Measurements from ENCODE around the gene ANTXR1.

ANTXR1 gene

DNA sequence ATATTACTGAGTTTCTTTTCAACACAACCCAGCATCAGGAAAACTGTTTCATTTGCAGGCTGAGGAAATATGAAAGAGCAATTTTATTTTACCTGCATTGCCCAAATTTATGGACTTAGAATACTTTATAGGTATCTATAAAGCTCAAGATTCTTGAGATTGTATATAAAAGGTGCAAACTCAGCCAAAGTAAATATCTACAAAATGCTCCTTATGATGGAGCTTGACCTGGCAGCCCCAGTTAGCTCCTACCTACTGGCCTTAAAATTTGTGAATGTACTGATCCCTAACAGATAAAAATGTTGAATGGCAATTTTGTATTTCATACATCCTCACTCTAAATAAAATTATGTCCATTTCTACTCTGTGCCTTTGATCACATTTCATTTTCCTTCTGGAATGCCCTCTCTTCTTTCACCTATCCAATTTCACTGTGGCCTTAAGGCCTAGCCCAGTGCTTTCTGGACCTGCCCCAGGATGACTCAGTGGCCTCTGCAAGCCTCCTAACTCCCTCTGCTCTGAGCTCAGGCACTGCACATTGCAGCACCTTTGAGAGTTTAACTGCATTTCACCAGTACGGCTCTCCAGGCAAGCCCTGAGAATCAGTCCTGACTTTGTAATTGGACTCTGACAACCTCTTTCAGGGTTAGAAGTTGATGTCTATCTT lies 125.9 kb downstream of the ANTXR1 start:
- no peak for DNase-seq

DNA sequence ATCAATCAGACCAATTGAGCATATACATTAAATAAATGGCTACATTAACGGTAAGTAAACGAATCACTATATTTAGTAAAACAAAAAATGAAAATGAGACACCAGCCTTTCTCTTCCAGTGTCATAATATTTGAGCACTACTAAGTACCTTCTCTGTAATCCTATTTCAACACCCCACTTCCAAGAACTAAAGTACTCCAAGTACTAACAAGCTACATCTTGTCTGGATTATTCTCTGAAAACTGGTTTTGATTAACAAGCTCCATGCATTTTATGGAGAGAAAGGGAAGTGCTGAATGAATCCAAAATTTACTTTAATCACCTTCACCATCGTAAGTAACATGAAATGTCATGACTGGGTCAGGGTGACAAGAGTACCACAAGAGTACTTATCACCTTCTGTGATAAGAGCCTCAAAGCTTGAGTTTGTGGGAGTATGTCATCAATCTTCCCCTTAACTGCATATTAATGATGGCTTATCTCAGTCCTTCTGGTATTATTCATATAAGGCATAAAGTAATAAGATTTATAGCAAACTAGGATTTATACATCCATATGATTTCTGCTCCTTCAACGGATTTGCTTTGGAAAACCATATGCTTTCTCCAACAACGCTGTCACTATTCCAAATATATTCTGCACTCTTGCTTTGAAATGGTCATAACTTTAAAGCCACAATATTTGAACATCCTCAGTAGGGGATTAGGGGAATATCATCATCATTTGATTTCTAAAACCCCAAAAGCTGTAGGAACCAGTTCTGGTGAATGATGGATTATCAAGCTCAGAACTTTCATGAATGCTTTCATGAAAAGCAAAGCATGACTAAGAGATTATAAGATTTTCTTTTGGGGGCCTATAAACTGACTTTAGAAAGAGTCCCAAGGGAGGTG lies 127.0 kb downstream of the ANTXR1 start:
- no peak for DNase-seq

DNA sequence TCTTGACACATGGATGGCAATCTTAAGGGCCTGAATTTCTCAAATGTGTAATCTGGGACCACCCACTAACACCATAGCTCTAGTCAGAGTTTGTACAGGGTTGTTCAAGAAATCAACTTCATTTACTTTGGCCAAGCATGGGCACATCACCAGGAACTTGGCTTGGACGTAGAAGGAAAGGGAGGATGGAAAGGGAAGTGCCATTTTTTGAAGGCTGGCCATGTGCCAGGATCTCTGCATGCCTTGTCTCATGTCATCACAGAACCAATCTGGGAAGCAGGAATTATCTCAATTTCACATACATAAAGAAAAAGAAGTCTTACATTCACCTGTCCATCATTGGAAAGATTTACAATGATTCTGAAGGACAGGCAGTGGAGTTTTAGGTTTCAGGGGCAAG lies 128.1 kb downstream of the ANTXR1 start:
- DNase-seq = no peak

DNA sequence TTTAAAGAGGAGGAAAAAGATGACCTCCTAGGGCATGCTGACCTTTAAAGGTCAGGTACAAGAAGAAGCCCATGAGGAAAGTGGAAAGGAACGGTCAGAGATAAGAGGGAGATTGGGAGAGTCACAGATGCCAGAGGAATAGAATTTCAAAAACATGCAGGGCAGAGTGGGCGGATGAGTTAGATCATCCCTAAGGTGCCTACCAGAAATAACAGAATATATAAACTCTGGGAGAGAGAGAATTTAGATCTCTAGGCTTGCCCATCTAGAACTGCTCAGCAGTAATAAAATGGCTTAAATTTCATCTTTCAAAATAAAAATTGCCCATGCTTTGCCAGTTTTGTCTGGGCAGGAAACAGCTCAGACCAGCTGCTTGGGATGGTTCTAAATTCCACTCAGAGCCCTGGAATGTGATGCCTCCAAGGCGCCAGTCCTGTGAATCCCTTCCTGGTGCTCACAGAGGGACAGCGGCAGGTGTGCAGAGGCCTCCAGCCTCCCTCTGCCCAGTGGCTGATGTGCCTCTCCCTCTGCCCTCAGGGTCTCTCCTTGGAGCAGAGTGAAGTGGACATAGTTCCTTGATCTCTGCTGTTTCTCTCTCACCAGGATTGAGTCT lies 130.9 kb downstream of the ANTXR1 start:
- DNase-seq = no peak

DNA sequence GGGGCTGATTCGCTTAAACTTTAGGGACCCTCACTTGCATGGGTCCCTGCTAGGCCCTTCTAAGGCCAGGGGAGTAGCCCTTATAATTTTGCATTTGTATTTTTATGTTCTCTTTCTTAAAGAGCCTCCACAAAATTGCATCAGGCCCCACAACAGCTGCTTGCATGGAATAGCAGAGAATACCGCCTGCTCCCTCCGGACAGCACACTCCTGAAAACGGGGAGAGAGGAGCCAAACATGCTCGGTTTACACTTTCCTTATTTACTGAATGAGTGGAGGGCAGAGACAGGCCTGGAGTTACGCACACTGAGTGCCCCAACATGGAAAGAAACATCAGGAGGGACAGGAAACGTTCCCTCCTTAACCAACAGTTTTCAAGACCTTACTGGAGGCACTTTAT lies 132.2 kb downstream of the ANTXR1 start:
- DNase-seq = no peak

DNA sequence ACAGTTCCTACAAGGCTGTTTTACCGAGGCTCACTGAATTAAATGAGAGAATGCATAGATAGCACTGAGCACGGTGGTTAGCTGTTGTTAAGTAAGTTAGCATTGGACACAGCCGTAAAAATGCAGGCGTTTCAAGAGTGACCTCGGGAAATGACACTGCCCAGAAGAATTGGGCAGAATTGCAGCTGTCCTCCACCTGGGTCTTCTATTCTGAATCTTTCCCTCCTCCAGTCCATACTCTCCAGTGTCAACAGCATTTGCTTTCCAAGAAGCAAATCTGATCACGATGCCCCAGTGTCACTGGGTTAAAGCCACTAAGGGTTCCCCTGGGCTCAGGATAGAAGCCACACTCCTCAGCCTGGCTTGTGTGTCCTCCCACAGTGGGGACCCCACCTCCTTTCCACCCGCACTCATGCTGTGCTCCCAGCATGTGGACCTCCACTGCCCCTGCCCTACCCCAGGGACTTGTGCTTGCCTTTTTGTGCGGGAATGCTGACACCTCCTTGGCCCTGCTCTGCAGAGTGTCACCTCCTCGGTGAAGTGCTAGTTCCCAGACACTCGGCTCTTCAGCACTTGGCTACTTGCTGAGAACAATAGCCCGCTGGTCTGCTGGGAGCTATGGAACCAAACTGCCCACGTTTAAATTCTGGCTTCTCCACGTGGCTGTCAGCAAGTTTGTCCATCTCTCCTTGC lies 135.0 kb downstream of the ANTXR1 start:
- DNase-seq = no peak

DNA sequence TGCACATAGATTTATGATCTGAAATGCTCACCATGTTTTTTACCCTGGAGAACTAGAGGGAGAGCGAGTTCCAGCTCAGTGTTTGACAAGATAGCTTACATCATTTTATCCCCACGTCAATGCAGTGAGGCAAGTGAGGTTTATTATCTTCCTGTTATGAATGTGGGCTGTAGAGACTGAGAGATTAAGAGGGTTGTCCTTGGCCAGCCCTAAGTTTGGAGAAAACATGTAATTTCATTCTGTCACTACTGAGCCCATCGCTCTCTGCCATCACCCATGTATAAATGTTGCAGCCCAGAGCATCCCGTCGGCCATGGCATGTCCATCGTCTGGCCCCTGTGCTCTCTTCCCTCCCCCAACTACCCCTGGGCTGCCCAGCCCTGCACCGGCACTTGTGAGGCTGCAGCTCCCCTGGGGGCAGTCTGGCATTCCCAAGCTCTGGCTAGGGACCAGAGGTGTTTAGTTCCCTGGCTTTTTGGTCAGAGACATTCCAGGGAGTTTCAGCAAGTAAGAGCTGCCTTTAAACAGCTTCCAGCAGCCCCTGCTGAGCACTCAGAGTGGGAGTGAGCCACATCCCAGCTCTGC lies 136.7 kb downstream of the ANTXR1 start:
- DNase-seq = no peak

DNA sequence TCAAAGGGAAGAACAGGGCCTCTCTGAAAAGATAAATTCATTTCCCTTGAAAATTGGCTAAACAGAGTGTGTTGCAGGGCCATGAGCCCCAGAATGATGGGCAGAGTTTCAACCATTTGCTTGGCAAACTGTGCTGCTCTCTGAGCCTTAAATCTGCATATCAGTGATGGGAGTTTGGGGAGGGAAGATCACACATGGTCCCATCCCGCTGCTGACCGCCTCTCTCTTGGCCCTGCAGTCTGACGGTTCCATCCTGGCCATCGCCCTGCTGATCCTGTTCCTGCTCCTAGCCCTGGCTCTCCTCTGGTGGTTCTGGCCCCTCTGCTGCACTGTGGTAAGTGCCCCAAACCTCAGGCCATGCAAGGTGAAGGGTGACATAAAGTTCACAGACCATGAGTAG lies 139.0 kb downstream of the ANTXR1 start:
- DNase-seq = no peak

DNA sequence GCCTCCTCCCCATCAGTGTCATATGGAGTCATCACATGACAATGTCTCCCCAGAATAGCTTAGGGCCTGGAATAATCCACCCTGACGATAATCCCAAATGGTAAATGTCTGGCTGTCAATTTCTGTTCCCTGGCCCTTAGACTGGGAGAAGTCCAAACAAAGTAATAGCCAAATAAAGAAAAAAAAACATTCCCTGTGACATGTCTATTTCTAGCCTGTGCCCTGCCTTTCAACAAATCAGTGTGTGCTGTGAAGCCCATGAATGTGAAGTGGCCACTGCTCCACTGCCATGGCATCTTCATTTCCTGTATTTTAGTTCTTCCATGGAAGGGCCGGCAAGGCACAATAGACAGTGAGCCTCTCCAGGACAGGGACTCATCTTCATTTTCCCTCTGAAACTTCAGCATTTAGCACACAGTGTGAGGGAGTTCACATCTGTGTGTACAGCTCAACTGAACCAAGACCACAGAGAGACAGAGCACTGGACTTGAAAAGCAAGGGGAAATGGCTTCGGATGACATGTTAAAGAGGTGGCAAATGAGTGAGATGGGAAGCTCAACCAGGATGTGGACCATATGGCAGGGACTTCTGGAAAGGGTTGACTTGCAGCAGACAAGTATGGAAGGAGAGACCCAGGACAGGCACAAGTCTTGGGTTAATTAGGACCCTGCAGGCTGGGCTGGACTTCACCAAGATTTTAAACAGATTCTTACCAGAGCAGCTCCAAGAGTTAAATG lies 140.0 kb downstream of the ANTXR1 start:
- no peak for DNase-seq

DNA sequence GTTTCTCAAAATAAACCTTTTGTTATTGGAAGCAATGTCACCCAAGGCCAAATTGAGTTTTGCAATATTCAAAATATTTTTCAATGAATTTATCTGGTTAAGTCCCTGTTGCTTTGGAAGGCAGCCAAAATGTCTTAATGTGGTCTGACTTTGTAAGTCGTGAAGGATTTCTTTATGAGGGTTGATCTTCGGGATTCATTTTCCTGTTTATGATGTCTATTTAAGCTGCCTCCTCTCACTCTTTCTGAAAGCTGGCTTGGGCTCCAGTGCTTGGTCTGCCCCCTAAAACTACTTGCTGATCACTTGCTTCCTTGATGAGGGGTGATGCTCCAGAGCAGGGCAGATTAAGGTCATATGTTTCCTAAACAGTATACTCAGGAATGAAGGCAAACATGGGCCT lies 141.1 kb downstream of the ANTXR1 start:
- no peak for DNase-seq

DNA sequence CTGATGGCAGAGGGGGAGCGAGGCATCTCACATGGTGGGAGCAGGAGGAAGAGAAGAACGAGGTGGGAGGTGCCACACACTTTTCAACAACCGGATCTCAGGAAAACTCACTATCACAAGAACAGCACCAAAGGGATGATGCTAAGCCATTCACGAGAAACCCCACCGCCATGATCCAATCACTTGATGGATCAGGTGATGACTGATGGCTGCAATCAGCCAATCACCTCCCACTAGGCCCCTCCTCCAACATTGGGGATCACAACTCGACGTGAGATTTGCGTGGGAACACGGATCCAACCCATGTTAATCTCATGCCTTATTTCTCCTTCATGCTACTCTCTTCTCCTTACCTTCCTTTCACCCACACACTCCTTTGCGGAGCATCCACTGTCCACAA lies 143.6 kb downstream of the ANTXR1 start:
- DNase-seq = no peak

DNA sequence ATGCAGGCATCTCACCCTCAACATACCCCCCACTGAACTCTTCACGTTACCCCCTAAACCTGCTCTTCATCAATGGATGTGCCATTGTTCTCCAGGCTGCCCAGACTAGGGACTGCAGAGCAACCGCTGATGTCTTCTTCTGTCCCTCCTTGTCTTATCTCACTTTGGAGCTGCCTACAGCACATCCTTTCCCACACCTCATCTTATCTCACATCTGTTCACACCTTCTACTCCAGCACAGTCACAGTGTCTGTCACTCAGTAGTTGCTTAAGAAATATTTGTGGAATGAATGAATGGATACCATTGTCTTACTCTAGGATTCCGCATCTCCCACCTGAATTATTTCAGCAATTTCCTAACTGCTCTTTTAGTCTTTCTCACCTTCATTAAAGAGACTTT lies 144.5 kb downstream of the ANTXR1 start:
- no peak for DNase-seq

DNA sequence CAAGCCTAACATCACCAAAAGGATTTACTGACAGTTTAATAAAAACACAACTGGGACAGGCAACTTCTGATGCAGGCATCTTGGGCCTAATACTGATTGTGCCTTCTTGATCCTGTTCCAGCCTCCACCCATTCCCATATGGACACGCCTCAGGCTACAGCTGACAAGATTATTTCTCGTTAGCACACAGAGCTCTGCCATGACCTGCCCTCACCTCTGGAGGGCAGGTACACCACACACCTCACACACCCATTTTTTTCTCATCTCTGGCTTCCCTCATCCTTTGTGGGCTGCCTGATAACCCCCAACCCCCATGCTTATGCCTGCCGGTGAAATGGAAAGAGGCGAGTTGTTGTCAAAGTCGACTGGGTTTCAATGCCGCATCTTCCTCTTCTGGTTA lies 147.0 kb downstream of the ANTXR1 start:
- DNase-seq = no peak

DNA sequence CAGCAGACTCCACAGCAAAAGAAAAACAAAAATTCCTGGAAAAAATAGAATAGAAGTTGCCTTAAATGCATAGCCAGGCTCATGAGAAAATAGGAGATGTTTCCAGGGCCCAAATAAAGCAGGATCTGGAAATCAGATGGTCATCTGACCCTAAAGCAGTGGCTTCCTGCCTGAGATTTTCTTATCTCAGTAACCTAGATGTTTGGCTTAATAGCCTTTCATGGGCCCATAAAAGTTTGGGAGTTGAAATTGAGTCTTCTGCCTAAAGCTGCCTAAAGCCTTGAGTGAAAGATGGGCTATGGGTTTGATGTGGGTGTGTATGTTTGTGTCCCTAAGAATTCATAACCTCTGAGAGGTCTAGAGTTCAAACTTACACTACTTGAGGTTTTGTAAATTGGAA lies 149.1 kb downstream of the ANTXR1 start:
- no peak for DNase-seq

DNA sequence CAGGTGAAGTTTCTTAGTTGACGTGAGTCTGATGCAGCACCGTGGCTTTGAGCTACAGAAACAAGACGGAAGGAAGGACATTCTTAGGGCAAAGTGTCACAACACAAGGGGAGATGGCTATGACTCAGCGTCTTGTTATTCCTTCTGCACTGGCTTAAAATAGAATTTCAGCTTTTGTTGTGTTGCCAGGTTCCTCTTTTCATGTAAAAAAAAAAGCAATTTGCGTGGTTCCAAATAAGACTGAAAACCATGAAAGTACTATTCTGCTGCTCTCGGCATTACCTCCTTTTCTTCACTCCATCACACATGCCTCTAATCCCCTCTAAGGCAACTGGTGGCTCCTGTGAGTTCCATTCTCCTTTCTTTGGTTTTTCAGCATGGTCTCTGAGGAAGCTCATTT lies 150.1 kb downstream of the ANTXR1 start:
- no peak for DNase-seq

DNA sequence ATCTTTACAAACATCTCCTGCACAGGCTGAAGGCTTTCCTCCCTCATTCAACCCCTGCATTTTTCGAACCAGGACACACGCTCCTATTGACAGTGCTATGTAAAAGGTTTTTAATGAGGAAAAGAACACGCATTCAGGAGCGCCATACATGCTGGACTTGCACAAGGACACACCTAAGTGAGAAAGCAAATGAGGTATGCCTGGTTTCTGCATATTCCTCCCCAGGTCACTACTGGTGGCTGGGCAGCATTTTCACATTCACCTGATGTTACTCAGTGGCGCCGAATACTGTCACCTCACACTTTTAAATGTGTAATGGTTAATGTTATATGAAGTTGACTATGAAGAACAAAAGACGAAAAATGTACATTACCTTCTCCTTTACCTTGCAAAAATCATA lies 150.6 kb downstream of the ANTXR1 start:
- DNase-seq = no peak

DNA sequence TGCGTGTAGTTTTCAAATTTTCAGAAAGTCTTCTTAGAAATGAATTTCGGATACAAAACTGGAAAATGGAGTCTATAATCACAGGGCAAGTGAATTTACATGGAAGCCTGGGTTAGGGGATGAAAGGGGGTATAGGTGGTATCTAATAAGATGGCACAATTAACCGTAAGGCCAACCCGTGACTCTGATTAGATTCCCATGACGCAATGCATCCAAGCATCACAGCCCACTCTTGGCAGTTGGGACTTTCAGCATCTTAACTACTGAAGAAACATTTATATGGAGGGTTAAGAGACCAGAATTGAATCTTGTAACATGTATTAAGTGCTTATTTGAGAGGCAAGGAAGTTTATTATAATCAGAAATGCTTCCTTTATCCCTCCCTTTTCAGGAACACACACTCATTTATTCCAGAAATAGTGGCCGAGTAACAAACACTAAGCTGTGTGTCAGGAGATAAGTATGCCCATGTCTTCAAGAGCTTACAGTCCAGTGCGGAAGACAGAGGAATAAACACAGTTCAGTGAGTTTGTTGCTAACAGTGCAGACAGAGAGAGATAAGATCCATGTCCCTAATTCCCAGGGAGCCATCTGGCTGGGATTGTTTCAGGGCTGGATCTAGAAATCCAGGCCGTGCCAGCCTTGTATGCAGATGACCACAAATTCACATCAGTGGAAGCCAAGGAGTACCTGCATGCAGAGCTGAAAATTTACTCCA lies 151.2 kb downstream of the ANTXR1 start:
- no peak for DNase-seq

DNA sequence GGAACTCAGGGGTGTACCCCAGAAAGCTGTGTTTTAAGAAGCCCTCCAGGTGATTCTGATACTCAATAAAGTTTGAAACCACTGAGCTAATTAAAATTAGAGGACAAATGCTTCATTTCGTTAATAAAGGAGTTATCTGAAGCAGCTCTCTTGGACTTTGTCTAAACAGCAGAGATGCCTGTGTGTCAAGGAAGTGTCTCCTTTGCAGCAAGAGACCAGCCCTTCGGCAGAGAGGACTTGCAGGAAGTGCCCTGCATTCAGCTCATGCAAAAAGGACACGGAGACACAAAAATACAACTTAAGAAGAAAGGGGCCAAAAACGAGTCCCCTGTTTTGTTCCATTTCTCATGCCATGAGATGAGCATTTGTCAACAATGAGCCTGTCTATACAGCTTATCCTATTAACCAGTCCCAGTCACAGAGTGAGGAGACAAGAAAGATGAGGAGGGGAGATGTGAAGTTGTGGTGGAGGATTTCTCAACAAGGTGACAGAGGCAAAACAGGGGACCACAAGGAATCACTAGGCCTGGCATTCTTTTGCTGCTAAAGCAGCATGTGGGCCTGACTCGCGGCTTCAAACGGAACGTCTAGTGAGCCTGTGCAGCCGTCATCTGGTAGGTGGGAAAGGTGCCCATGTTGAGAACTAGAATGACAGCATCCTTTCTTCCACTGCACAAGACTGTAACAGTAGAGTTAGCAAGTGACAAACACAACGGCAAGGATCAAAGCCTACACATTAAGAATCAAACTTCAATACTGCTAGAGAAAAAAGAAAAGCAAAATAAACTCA lies 152.3 kb downstream of the ANTXR1 start:
- no peak for DNase-seq

DNA sequence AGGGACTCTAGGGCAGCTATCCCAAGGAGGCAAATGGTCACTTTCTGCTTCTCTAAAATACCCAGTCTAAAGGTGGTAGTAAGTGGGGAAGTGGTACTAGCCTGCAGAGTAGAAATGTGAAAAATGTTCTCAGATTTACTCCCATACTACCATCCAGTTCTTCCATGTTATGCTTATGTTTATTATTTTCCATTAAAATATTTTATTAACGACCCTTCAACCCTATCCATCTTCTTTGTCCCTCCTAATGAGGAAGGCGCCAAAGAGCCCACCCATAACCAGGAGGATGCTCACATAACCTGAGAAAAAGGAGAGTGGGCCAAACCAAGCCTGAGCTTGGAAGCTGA lies 153.5 kb downstream of the ANTXR1 start:
- no peak for DNase-seq

DNA sequence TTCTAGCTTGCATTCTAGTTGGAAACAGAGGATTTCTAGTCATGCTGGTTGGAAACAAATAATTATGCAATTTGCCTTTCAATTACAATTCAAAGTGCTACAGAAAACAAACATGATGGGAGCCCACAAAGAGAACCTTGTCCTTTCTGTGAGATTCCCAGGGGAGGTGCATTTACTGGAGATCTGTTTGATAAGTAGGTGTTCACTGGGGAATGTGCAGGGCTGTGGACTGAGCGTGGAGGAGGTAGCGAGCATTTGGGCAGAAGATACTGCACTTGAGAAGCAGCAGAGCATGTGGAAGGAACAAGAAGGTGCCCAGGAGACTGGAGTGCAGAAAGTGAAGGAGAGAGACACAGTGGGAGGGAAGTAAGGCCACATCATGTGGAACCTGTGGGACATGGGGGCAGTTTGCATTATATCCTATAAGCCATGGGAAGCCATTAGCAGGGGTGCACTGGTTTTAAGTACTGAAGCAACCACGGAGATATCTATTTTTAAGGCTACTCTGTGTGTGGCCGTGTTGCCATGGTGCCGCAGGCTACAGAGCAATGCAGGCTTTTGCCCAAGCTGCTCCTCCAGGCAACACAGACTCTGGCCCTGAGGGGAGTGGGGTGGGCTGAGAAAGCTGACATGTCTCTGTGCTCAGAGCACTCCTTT lies 154.0 kb downstream of the ANTXR1 start:
- no peak for DNase-seq

DNA sequence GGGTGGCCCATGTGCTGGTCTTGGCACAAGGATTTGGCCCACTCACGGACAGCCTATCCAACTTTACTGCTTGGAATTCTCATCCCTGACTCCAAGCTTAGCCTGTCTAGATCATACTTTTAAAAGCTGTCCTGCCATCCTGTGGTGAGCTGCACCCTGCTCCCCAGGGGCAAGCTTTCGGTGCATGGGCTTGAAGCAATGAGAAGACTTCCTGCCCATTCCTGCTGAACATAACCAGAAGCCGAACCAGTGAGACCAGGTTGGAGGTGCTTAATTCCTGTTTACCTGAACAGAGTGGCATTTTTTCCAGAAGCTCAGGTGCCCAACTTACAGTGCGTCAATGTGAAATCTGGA lies 154.5 kb downstream of the ANTXR1 start:
- no peak for DNase-seq

All from stimulated activated naive CD4-positive, alpha-beta T cell (primary cell).